Stimulated activated CD8-positive, alpha-beta memory T cell treated with anti-CD3 and anti-CD28 coated beads, Interleukin-4, amount 100 ng/mL, for 48 hours (primary cell): ENCODE measurements around the gene MIAT.
"Not testable (repeated sequence)": the region's sequence is repeated elsewhere in the genome, so short reads cannot be mapped to it uniquely, and the experiment has no call there.

Experiments used
- DNase-seq: peaks from one replicate; pipeline ENCODE4 v3.0.0-alpha.2; 2020

Gene MIAT

DNA sequence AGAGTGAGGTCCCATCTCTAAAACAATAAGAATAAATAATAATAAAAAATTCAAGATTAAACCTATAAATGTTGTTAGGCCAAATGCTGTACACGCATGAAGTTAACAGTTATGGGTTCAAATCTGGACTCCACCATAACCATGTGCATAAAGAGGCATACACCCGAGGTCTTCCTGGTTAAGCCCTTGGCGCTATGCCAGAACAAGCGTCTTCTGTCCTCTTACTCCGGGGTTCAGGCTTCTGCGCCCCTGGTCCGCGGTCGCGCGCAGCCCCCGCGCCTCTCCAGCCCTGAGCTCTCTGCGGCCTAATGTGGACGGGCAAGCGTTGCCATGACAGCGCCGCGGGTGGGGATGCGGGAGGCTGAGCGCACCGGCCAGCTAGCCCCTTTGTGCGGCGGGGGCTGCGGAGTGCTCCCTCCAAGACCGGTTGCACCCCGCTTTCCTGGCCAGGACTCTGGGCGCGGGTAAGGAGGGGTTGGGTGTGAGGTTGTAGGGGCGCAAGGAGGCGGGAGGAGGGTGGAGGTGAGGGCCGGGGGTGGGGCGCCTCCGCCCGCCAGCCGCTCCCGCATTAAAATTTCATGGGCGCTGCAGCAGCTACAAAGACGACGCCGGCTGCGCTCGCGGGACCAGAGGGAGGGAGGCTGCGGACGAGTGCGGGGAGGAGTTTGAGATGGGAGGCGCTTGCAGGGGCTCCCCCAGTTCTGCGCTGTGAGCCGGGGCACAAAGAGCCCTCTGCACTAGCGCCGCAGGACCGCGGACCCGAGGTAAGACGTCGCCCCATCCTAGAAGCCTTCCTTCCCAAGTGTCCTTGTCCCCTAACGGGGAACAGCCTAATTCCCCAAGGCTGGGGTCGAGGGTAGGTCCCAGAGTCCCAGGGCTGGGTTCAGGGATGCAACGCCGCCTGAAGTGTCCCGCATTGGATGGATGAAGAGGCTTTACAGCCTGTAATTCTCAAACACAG is at the start of gene MIAT:
TSS of gene MIAT (plus strand) at position 698 of the 961 bp plus-strand sequence.
- DNase-seq, result peak; percentile 79

DNA sequence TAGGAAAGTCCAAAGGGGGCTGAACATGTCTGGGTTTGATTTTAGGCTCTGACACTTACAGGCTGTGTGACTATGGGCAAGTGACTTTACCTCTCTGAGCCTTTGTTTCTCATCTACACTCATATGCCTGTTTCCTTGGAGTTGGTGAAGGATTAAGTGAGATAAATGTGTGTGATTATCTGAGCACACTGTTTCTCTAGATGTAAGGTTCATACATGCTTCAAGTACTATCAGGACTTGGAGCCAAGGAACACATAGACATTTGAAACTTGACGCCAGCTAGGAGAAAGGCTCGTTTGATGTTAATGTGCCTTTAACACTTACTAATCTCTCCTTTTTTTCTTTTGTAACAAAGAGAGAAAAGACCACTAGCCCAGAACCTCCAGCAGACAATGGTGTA is 49.3 kb upstream of the MIAT start:
- no peak for DNase-seq

DNA sequence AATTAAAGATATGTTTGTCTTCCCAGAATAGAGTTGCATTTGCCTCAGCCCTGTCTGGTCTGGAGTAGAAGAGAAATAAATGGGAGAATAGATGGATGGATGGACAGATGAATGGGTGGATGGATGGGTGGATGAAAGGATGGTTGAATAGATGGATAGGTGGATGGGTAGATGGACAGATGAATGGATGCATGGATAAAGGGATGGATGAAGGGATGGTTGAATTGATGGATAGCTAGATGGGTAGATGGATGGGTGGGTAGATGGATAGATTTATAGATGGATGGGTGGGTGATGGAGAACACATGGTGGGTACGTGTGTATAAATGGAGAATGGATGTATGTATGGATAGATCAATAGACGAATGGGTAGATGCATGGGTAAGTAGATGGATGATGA is 48.1 kb upstream of the MIAT start:
- DNase-seq, result no peak

DNA sequence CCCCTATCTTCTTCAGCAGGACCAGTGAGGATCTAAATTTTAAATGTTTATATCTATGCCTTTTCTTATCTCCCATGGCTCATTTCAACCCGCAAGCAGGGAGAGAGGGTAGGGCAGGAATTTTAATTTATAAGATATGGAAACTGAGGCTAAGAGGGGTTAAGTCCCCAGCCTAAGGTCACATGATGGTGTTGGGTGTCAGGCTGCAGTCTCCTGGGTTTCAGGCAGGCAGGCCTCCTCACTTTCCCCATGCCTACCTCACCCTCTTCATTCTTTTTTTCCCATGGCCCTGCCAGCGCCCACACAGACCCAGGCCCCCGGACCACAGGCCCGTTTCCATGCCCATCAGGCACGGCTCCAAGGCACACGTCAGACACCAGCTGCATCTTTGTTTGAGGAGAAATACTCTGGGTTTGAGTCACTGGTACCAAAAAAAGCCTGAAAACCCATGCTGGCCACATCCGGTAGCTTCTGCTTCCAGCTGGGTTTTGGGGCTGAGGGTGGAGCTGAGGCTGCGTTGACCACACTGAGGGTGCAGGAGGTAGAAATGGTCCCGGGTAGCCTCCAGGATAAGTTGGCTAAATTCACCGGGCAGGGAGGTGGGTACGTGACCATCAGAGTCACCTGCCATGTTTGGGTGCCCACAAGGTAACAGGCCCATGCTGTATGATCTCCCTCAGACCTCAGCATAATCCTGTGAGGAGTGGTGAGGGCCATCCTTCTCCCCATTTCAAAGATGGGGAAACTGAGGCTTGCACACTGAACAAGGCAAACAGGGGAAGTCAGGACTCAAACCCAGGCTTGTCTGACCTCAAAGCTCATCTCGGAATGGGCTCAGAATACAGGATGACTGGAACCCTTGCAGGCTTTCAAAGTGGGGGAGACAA is 47.1 kb upstream of the MIAT start:
- peak; percentile 70 for DNase-seq

DNA sequence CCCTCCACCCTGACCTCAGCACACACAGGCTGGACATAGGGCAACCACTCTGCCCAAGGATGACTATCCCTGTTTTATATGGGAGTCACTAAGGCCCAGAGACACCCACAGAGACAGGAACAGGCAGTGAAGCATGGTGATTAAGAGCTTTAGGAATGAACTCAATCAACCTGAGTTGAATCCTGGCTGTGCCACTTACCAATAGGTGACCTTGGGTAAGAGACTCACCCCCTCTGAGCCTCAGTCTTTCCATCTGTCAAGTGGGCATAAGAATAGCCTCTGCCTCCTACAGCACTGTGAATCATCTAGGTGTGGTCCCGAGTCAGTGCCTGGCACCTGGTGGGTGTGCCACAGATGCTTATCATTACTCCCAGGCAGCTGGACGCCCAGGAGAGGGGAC is 46.4 kb upstream of the MIAT start:
- DNase-seq, result no peak

DNA sequence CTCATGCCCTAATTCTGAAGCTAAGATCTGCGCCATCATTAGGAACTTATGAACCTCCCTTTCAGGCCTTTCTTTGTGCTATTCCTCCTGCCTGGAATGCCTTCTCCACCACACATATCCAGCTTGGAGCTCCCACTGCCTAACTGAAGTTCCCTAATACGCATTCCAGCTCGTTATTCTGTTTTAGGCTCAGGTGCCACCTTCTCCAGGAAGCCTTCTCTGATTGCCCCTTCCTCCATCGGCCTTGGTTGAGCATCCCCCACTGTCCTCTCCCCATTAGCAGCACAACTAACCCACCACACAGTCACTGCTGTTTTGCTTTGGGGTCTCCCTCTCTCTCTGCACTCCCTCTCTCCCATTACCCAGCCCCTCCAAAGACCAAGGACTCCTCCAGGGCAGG is 44.7 kb upstream of the MIAT start:
- DNase-seq, result no peak

DNA sequence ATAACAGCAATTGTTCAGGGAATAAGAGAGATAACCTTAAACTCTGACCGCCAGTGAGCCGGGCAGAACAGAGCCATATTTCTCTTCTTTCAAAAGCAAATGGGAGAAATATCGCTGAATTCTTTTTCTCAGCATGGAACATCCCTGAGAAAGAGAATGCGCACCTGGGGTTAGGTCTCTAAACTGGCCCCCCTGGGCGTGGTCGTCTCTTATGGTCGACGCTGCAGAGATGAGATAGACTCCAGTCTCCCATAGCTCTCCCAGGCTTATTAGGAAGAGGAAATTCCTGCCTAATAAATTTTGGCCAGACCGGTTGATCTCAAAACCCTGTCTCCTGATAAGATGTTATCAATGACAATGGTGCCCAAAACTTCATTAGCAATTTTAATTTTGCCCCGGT is 43.6 kb upstream of the MIAT start:
- DNase-seq, result not testable (repeated sequence)

DNA sequence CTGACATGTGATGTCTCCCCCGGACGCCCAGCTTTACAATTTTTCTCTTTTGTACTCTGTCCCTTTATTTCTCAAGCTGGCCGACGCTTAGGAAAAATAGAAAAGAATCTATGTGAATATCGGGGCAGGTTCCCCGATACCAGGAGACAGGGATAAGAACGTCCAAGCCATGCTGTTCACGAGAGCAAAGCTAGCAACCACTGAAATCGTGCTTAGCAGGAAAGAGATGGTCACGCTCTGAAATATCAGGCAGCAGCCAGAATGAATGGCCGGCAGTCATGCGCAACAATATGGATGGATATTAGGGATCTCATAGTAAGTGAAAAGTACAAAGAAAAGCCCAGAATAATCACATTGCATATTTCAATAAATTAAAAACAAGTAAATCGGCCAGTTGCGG is 43.1 kb upstream of the MIAT start:
- DNase-seq, result no peak

DNA sequence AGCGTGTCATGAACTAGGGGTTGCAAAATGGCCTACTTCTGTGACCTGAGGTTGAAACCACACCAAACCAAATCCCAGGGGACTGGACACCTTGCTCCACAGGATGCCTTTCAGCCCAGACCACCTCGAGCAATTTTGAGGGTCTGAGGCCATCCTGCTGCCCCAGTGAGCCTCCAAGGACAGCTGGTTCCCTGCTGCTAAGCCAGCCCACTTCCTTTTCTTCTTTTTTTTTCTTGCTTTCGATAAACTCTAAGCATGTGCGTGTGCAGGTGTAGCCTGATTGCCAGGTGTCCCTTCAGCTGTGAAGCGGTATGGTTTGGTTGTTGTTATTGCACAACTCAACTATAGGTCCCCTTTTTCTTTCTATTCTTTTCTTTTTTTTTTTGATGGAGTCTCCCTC is 42.2 kb upstream of the MIAT start:
- no peak for DNase-seq

DNA sequence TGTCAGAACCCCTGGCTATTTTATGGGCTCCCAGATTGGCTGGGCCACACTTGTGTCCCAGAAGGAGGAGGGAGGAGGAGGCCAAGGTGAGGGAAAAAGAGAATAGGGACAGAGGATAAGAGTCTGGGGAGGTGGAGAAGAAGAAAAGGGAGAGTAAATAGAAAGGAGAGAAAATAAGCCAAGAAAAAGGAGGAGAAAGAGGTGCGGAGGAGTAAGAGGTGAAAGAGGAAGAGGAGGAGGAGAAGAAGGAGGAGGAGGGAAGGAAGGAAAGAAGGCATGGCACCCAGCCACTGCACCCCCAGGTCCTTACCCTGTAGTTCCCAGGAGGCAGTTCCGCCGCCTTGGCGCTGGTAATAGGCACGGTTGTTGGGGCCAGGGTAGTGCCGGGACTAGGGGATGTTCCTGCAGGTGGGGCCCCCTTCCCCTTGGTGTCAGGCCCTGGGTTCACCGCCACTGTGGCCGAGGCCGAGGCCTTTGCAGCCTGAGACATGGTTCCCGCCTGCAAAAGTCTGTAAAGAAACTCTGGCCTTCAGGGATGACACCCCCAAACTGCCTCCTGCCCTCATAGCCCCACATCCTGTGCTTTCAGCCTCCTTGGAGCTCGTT is 41.5 kb upstream of the MIAT start:
- DNase-seq, result no peak

DNA sequence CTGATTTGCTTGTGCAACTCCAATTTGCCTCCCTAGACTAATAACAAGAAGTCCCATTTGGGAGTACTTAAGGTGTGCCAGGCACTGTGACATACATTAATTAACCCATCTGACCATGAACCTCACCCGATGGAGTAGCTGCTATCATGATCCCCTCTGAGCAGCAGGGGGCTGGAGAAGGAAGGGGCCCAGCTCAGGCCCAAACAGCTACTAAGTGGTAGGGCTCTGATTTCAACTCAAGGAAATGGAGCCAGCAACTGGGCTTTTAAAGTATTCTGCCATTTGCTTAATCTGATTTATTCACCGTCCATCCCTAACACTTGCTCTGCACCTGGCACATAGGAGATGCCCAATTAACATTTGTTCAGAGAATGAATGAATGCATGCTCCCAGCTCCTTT is 40.7 kb upstream of the MIAT start:
- DNase-seq, result no peak

DNA sequence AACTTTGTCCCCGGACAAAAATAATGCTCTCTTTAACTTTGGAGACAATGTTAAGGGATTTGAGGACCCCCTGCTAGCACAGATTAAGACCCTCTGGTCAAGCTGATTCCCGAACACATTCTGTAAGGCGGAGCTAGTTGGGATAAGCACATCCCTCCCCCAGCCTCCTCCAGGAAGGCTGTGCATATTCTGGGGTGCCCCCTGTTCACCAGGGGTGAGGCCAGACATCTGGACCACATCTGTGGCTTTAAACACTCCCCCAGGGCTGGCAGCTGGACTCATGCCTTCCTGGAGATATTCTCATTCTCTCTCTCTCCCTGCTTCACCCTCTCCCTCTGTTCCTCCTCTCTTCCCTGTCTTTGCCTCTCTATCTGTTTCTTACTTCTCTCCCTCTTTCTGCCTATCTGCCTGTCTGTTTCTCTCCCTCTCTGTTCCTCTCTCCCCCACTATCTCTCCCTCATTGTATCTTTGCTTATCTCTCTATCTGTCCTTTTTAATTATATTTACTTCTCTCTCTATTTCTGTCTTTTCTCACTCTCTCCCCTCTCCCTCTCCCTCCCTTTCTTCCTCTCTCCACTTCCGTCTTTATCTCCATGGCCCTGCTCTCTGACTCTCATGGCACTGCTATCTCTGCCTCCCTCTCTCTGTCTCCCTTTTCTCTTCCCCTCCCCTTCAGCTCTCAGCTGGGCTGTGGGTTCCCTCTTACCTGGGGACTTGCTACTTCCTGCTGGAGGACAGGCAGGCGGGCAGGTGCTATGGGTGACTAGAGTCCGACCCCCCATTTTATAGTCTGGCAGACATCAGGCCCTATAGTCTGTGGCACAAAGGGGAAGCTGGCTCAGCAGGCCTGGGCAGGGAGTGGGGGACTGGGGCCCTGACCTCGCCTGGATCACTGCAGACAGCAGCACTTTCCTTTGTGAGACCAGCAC is 39.9 kb upstream of the MIAT start, which contains the start of gene CRYBB1:
TSS of gene CRYBB1 (minus strand) at position 757 of the 929 bp plus-strand sequence. CDS start 1,708 bp downstream, outside the sequence.
- no peak for DNase-seq

DNA sequence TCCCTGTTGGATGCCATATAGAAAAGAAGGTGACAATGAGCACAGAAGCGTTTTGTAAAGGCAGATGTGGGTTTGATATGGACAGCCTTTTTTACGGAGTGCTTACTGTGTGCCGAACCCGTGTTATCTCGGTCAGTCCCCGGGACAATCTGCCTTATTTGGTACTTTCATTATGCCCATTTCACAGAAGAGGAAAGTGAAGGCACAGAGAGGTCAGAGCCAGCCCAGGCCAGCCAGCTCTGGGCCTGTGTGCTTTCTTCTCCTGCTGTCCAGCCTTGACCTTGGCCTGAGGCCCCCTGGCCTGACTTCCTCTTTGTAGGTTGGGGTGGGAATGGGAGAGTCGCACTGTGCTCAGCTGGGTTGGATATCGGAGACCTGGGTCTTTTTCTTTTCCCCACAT is 38.9 kb upstream of the MIAT start:
- DNase-seq, result no peak

DNA sequence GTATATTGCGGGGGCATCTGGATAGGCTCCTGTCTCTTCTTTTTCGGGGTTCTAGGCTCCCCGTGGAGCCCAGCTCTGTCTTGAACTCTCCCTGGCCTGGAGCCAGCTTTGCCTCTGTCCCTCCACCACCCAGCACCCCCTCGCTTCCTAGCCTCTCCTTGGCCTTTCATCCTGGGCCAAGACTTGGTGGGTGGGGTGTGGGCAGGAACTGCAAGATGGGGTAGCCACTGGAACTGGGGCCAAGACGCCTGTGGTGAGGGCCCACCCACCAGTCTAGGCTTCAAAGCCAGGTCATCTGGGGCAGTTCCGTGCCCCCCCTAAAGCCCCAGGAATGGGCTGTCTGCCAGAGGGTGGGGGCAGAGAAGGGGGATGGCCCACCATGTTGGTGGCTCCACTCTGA is 37.9 kb upstream of the MIAT start:
- no peak for DNase-seq

DNA sequence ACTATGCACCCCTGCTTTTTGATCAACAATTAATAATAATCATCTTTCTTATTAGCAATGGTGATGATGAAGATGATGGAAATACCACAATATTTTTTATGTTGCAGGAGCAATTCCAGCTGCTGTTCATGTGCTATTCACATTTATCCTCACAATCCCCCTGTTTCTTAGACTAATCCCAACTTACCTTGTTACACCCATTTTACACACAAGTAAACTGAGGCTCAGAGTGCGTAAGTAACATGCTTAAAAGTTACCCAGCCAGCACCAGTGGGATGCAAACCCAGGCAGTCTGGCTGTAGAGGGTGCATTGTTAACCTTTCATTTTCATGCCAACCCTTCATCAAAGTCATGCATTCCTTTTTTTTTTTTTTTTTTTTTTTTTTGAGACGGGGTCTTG is 37.2 kb upstream of the MIAT start:
- no peak for DNase-seq

DNA sequence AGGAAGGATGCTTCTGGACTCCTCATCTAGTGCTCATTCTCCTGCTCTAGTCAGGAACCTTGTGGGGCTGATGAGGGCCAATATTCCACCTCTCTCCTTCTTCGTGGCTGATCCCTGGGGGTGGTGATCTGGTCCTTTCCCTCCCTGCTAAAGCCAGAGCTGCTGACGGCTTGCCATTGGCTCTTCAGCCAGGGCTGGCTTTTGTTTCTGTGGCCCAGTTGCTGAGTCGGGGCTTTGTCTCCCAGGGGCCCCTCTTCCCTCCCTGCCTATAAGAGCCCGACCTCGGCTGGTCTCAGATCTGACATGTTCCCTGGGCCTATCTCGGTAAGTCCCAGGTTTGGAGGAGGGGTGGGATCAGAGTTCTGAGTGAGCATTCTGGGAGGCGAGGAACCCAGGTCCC is 35.7 kb upstream of the MIAT start, which contains the start of gene CRYBA4:
TSS of gene CRYBA4 (plus strand) at position 301 of the 400 bp plus-strand sequence. CDS start 634 bp downstream, outside the sequence.
- DNase-seq, result no peak

DNA sequence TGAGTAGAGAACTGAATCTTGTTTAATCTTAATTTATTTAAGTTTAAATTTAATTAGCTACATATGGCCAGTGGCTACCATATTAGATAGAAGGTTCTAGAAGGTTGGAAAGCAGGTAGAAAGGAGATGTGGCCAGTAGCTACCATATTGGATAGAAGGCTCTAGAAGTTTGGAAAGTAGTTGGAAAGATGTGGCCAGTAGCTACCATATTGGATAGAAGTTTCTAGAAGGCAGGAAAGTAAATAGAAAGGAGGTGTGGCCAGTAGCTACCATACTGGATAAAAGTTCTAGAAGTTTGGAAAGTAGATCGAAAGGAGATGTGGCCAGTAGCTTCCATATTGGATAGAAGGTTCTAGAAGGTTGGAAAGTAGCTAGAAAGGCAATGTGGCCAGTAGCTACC is 33.4 kb upstream of the MIAT start:
- no peak for DNase-seq

DNA sequence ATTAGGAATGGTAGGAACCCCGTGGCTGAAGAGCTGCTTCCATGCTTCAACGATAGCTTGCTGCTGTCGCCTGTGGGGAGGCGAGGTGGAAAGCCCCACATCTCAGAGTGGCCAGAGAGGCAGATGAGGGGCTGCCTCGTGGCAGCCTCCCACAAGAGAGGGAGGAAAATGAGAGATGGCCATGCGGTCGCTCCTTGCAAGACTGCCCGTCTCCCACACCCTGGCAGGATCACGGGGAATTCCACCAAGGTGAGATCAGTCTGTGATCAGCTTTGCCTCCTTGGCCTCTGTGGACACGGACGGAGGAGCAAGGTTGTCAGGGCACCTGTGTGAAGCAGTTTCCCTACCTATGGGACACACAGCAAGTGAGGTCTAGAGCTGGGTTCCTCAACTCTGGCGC is 32.6 kb upstream of the MIAT start:
- no peak for DNase-seq

DNA sequence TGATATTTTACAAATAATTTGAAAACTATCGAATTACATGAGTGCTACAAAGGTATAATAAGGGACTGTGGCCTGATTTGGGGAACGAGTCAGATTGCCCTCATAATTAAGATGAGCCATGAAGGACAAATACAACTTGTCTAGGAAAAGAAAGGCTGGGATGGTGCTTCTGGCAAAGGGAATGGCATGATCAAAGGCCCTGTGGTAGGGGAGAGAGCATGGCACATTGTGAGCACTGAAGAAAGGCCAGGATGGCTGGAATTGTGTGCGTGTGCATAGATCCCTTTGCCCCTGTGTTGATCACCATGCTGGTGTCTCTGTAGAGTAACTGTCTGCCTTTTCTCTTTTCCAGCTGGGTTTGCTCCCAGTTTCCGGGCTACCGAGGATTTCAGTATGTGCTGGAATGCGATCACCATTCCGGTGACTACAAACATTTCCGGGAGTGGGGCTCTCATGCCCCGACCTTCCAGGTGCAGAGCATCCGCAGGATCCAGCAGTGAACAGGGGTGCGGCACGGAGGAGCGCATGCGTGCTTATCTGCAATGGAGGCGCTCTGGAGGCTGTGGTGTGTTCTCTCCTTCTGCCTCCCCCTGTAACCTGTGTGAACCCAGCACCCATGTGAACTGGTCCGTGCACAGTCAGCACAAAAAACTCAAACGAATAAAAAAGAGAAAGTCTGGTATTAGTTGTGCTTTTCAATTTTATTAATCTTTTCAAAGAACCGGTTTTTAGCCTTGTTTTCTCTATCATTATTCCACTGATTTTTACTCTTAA is 27.2 kb upstream of the MIAT start:
- DNase-seq, result no peak

DNA sequence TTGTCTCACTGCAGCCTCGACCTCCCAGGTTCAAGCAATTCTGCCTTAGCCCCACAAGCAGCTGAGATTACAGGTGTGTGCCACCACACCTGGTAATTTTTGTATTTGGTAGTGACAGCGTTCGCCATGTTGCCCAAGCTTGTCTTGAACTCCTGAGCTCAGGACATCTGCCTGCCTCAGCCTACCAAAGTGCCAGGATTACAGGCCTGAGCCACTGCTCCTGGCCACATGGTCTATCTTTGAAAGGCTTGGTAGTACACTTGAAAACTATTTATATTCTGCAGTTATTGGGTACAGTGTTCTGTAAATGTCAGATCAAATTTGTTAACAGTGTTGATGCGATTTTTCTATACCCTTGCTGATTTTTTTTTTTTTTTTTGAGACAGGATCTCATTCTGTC is 26.1 kb upstream of the MIAT start:
- no peak for DNase-seq
